ENCODE data around the gene LUZP4.

The LUZP4 gene

GRCh38 chrX:115289465-115289864, at the start of gene LUZP4:
TSS of gene LUZP4 (plus strand) at chrX:115289715. CDS start at chrX:115289760, 45 bp downstream.
- TF ChIP-seq GATA1 (IDR thresholded peaks at IDR 0.05; ENCODE audit: low read depth, low read length) (no peak), POLR2A (IDR thresholded peaks at IDR 0.05; ENCODE audit: low read length) (no peak)
- DNase-seq = no peak

GRCh38 chrX:115251458-115252233, 37.9 kb upstream of the LUZP4 start:
- DNase-seq = no peak

GRCh38 chrX:115255003-115255402, 34.5 kb upstream of the LUZP4 start:
- no peak for DNase-seq
- TF ChIP-seq POLR2A (IDR thresholded peaks at IDR 0.05; ENCODE audit: low read length) (no peak), GATA1 (IDR thresholded peaks at IDR 0.05; ENCODE audit: low read depth, low read length) (no peak)

More at GRCh38 chrX:115251458-115252233, 37.9 kb upstream of the LUZP4 start:
- TF ChIP-seq POLR2A (IDR thresholded peaks at IDR 0.05; ENCODE audit: low read length) (no peak), GATA1 (IDR thresholded peaks at IDR 0.05; ENCODE audit: low read depth, low read length) (no peak)

DNA sequence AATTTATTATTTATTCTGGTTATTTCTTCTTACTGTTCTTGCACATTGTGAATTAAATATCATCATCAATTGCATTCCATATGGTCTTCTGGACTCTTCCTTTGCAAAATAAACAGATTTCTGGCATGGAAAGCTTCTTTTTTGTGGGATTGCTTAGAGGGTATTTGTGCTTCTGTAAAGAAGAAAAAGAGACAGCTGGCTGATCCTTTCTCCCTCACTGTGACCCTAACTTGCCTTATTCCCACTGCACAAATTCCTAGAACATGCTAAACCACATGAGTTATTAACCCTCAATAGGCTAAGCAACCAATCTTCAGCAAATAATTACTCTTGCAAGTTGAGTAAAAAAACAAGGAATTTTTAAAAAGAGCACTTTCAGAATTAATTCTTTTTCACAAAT, 31.8 kb upstream of the LUZP4 start:
- TF ChIP-seq POLR2A (IDR thresholded peaks at IDR 0.05; ENCODE audit: low read length) (no peak), GATA1 (IDR thresholded peaks at IDR 0.05; ENCODE audit: low read depth, low read length) (no peak)
- DNase-seq = no peak

DNA sequence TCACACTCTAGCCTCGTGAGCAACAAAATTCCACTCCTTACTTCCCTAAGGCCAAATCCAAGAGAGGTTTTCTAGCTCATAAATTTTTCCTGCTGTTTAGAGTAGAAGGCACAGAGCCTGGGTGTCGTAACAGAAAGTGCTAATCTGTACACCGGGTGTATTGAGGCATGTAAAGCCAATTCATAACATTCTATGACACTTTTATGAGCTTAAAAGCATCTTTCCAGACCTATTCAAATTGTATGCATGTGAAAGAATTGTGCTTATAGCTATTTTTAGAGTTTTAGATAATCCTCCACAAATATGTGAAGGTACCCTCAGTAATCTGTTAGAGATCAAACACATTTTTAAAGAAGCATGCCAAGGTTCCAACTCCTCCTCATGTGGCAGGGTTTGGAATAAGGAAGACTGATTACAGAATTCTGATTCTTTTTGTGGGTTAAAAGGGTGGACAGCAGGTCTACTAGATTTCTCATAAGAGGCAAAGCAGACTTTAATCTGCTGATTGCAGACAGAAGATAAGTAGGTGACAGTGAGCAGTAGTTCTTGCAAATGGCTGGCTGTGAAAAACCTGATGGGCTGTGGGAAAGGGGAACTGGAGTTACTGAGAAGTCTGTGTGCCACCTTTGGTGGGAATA, 30.2 kb upstream of the LUZP4 start:
- peak in 1 of 2 experiments; percentile 8 for DNase-seq
- TF ChIP-seq GATA1 (IDR thresholded peaks at IDR 0.05; ENCODE audit: low read depth, low read length) = no peak
- TF ChIP-seq POLR2A (IDR thresholded peaks at IDR 0.05; ENCODE audit: low read length) = no peak

DNA sequence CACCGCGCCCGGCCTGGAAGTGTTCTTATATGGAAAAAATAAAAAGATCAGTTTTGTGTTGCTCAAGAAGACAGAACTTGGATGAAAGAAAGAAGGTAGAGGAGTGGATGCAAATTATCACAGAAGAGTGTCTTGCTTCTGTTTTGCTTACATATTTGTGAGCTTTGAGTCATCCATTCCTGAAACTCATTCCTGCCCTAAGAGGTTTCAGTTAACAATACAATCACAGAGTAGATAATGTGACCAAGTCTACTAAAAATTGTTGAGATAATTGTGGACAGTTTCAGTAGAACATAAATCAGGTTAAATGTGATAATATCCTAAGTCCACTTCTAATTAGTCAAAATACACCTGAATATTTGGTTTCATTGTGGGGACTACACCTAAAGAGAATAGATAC, 29.2 kb upstream of the LUZP4 start:
- DNase-seq = no peak
- TF ChIP-seq POLR2A (IDR thresholded peaks at IDR 0.05; ENCODE audit: low read length) (no peak), GATA1 (IDR thresholded peaks at IDR 0.05; ENCODE audit: low read depth, low read length) (no peak)

DNA sequence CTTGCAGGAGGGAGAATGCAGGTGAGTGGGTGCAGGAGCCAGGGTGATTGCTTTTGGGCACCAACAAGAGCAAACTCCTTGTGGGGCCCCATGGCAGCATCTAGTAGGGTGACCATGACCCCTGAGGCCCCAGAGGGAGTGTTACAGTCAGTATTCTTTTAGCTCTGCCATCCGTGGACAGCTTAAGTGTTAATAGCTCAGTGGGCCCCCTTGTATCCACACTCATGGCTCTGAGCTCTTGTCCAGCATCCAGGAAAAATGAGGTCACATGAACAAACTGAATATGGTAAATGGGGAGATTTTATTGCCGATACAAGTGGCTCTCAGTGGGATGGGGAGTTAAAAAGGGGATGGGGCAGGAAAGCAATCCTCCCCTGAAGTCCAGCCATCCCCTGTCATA, 28.4 kb upstream of the LUZP4 start:
- DNase-seq = no peak
- TF ChIP-seq GATA1 (IDR thresholded peaks at IDR 0.05; ENCODE audit: low read depth, low read length) (no peak), POLR2A (IDR thresholded peaks at IDR 0.05; ENCODE audit: low read length) (no peak)

DNA sequence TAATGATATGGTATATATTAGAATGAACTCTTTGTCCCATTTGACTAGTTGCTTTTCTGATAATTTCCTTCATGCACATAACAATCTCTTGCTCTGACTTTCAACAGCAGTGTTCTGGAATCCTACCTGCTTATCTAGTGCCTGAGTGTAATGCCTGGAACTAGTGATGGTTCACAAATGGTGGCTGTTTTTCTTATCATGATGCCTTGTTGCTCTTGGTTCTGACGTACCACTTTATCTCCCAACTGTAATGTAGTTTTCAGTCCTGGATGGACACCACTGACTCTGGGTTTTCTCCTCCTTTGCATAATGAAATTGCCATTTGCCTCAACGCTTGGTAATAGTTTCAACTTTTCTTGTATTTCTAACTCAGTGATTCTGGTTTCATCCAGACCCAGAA, 25.5 kb upstream of the LUZP4 start:
- TF ChIP-seq POLR2A (IDR thresholded peaks at IDR 0.05; ENCODE audit: low read length) = no peak
- TF ChIP-seq GATA1 (IDR thresholded peaks at IDR 0.05; ENCODE audit: low read depth, low read length) = no peak

DNA sequence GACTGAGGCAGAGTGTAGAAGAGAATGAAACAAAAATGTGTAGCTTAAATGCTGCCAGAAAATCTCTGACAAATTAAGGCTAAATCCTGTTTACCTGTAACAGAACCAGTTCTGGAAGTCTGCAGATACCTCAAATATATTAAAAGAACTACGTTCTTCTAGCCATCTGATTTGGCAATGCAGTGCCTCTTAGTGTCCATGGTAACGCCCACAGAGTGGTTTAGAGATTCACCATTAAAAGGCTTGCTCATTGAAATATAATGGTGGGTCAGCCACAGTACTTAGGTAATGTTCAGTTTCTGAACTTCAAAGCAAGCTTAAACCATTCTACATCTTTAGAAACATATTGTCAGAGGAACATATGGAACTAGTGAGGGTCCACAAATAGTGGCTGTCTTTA, 23.2 kb upstream of the LUZP4 start:
- no peak for DNase-seq
- no peak for TF ChIP-seq GATA1 (IDR thresholded peaks at IDR 0.05; ENCODE audit: low read depth, low read length)
- TF ChIP-seq POLR2A (IDR thresholded peaks at IDR 0.05; ENCODE audit: low read length) = no peak

More for the DNA sequence above, 25.5 kb upstream of the LUZP4 start:
- DNase-seq = no peak

DNA sequence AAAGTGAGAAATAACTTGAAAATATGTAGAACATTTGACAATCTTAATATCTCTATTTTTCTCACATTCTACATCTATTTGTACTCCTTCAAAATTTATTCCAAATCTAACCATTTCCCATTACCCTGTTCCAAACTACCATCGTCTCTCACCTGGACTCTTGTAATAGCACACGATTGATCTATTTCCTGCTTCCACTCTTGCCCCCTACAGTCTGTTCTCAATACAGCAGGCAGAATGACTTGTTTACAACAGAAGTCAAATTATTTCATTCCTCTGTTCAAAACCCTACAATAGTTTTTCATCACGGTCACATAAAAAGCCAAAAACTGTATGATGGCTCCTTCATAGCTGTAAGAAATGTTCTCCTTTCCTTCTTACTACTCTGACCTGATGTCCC, 21.1 kb upstream of the LUZP4 start:
- TF ChIP-seq GATA1 (IDR thresholded peaks at IDR 0.05; ENCODE audit: low read depth, low read length) = no peak
- no peak for TF ChIP-seq POLR2A (IDR thresholded peaks at IDR 0.05; ENCODE audit: low read length)
- DNase-seq = peak in 1 of 2 experiments; percentile 0

DNA sequence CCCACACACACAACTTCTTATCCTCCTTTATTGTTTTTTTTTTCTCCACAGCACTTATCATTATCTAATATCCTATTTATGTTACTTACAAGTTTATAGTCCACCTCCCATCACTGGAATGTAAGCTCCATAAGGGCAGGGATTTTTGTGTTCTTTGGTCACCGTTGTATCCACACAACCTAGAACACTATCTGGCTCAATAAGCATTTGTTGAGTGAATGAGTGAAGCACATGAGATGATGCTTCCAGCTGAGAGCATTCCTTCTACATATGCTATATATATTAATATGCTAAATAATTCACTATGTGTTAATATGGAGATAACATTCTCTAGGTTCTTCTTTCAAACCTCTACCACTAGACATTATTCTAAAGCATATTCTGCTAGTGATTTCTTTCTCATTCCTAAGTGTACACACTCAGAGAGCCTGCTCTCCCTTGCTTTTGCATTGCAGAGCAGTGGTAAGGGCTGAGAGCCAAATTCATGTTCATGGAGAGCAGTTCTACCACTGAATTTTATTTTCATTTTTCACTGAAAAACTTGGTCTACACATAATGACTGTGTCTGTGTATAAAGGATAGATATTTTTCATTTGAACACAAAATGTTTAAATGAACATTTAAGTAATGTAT, 20.3 kb upstream of the LUZP4 start:
- DNase-seq = no peak
- TF ChIP-seq POLR2A (IDR thresholded peaks at IDR 0.05; ENCODE audit: low read length) (no peak), GATA1 (IDR thresholded peaks at IDR 0.05; ENCODE audit: low read depth, low read length) (no peak)

DNA sequence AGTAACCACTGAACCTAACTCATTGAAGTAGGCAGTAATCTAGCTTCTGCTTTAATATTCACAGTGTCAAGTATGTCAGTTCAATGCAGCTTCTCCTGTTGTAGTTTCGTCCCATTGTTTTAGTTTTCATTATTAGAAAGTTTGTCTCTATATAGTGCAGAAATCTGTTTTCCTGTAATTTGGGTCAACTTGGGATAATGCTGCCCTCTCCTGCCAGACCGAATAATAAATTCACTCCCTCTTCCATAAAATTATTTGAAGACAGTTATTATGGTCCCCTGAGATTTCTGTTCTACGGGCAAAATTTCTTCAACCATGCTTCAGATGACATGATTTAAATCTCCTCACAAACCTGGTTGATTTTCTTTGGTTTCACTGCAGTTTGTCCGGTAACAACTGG, 4.6 kb upstream of the LUZP4 start:
- TF ChIP-seq GATA1 (IDR thresholded peaks at IDR 0.05; ENCODE audit: low read depth, low read length) = no peak
- no peak for TF ChIP-seq POLR2A (IDR thresholded peaks at IDR 0.05; ENCODE audit: low read length)
- no peak for DNase-seq

DNA sequence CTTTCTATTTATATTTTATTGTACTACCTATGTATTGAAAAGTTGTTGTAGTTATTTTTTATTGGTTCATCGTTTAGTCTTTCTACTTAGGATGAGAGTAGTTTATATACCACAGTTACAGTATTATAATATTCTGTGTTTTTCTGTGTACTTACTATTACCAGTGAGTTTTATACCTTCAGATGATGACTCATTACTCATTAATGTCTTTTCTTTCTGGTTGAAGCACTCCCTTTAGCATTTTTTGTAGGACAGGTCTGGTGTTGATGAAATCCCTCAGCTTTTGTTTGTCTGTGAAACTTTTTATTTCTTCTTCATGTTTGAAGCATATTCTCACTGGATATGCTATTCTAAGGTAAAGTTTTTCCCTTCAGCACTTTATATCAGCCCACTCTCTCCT, 7.7 kb downstream of the LUZP4 start:
- TF ChIP-seq GATA1 (IDR thresholded peaks at IDR 0.05; ENCODE audit: low read depth, low read length) (no peak), POLR2A (IDR thresholded peaks at IDR 0.05; ENCODE audit: low read length) (no peak)
- no peak for DNase-seq

- DNase-seq = peak in 1 of 2 experiments; percentile 15
- TF ChIP-seq POLR2A (IDR thresholded peaks at IDR 0.05; ENCODE audit: low read length) (no peak), GATA1 (IDR thresholded peaks at IDR 0.05; ENCODE audit: low read depth, low read length) (no peak)
These were observed 21.6 kb downstream of the LUZP4 start for GRCh38 chrX:115311139-115311538.

Data from erythroblast (primary cell).